ENCODE results near the gene KISS1R.
"Not testable (repeated sequence)": the region's sequence is repeated elsewhere in the genome, so short reads cannot be mapped to it uniquely, and the experiment has no call there.

The KISS1R gene

GRCh38 chr19:953445-954271 lies 36.5 kb downstream of the KISS1R start:
- DNase-seq (ENCODE audit: low read depth in 2 of 2), result no peak

- DNase-seq (ENCODE audit: low read depth in 2 of 2), result no peak
Observed at GRCh38 chr19:954272-954671, 37.1 kb downstream of the KISS1R start.

- no peak for DNase-seq (ENCODE audit: low read depth in 2 of 2)
Observed at GRCh38 chr19:954672-955494, 37.8 kb downstream of the KISS1R start.

DNA sequence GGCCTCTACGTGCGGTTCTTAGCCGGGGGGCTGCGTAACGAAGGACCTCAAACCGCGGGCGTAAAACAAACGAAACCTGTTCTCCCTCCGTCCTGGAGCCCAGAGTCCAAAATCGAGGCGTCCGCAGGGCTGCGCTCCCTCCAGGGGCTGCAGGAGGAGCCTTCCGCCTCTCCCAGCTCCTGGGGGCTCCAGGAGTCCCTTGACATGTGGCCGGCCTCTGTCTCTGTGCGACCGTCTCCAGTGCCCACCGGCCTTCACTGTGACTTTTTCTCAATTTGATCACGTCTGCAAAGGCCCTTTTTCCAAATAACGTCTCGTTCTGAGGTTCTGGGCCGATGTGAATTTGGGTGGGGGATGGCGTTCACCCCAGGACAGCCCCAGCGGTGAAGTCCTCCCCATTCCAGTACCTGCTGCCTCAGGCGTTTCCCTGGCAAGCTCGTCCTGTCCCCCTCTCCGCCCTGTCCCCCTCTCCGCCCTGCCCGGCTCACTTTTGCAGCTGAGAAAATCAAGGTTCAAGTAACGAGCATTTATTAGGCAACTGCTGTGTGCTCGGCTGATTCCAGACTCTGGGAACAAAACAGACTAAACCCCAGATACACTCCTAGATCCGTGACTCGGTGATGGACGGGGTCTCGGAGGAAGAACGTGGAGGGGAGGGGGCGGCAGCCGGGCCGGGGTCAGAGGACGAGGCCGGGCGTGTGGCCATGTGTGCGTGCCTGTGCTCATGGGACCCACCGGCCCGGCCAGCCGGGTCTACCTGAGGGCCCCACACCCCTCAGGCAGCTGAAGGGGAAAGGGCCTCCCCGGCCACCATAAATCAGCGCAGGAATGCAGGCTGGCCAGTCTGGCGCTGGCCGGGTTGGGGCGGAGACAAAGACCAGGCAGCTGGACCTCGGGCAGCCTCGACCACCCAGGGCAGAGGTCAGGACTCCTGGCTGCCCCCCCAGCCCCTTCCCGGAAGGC lies 39.0 kb downstream of the KISS1R start:
- no peak for DNase-seq (ENCODE audit: low read depth in 2 of 2)

- DNase-seq (ENCODE audit: low read depth in 2 of 2), result no peak
Observed at GRCh38 chr19:956766-957440, 39.8 kb downstream of the KISS1R start.

DNA sequence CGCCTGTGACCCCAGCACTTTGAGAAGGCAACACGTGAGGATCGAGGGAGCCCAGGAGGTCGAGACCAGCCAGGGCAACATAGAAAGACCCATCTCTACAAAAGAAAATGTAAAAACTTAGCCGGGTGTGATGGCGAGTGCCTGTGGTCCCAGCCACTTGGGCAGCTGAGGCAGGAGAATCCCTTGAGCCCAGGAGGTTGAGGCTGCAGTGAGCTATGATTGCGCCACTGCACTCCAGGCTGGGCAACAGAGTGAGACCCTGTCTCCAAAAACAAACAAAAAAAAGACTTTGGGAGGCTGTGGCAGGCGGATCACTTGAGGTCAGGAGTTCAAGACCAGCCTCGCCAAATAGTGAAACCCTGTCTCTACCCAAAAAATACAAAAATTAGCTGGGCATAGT lies 40.4 kb downstream of the KISS1R start:
- not testable (repeated sequence) for DNase-seq (ENCODE audit: low read depth in 2 of 2)

GRCh38 chr19:958967-959855 lies 42.1 kb downstream of the KISS1R start:
- peak in 1 of 2 donors; percentile 10 for DNase-seq (ENCODE audit: low read depth in 2 of 2)

- DNase-seq (ENCODE audit: low read depth in 2 of 2), result no peak
Observed at GRCh38 chr19:960020-960419, 42.9 kb downstream of the KISS1R start.

- DNase-seq (ENCODE audit: low read depth in 2 of 2), result no peak
Observed at GRCh38 chr19:960601-960938, 43.4 kb downstream of the KISS1R start.

DNA sequence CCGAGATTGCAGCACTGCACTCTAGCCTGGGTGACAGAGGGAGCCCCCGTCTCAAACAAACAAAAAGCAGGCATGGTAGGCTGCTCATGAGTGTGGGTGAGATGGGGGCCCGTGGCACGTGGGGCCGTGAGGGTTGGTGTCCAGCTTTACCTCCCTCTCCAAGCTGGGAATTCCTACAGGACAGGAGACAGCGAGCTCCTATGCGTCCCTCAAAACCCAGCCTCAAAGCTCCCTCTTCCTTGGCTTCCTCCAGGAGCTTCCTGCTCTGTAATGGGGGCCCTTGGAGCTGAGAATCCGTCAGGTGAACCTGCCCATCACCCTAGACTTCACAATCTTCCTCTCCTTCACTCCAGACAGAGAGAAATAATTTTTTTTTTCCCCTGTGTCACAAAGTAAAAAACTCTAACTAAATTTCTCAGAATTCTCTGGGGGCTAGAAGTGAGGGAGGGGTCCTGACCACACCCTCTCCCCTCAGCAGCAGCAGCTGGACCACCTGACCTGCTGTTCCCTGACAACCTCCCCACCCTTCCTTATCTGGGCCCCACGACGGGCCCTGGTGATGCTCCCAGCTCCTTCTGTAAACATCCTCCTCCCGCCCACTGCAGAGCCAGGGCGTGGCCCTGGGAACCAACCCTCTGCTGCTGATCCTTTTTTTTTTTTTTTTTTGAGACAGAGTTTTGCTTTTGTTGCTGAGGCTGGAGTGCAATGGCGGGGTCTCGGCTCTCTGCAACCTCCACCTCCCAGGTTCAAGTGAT lies 44.9 kb downstream of the KISS1R start:
- DNase-seq (ENCODE audit: low read depth in 2 of 2), result no peak

- DNase-seq (ENCODE audit: low read depth in 2 of 2), result no peak
Observed at GRCh38 chr19:962683-963400, 45.7 kb downstream of the KISS1R start.

GRCh38 chr19:963486-963951 lies 46.4 kb downstream of the KISS1R start:
- DNase-seq (ENCODE audit: low read depth in 2 of 2), result no peak

- no peak for DNase-seq (ENCODE audit: low read depth in 2 of 2)
Observed at GRCh38 chr19:964116-964520, 47.0 kb downstream of the KISS1R start.

GRCh38 chr19:964761-965694 lies 47.9 kb downstream of the KISS1R start:
- no peak for DNase-seq (ENCODE audit: low read depth in 2 of 2)

GRCh38 chr19:966485-967088 lies 49.5 kb downstream of the KISS1R start:
- DNase-seq (ENCODE audit: low read depth in 2 of 2), result no peak
